PC-9 (cell line): ENCODE data around the gene IFT57. TPM values are rescaled to one million over a fixed set of nuclear protein-coding genes. Genes with fewer than 3 reads are reported as not detected.

ENCODE experiments used
- BruUV-seq: library from RNA; stranded (reverse); fragments of 400-500 nt; replicated peaks from 2 replicates; lab custom pipeline; 2021; lab: Mats Ljungman, UMichigan
- CTCF ChIA-PET: fragments of 300-600 bp; sonication (Branson Sonifier 250); formaldehyde crosslinking; loops from one replicate; lab custom pipeline; 2022; ENCODE audit warnings: antibody characterized with exemption; lab: Charles Lee
- POLR2A ChIA-PET: fragments of 300-600 bp; sonication (Branson Sonifier 250); formaldehyde crosslinking; loops from one replicate; lab custom pipeline; 2022; ENCODE audit warnings: antibody characterized with exemption; ENCODE audit not compliant: unreplicated experiment; lab: Charles Lee
- DNase-seq, 2 experiments: peaks; one replicate each; pipeline versions ENCODE4 v3.0.0 to v3.0.0-alpha.2; 2015 to 2022; ENCODE audit warnings: mixed read lengths in 1 of 2
- H2AFZ ChIP-seq: fragments of 200-600 bp; sonication (generic); 2 replicates; pipeline ENCODE4 v1.8.1; 2017; ENCODE audit warnings: antibody characterized with exemption
- H3F3A ChIP-seq: fragments of 200-600 bp; sonication (generic); 2 replicates; pipeline ENCODE4 v1.8.1; 2017; ENCODE audit warnings: antibody characterized with exemption, mild to moderate bottlenecking, low read depth; ENCODE audit not compliant: insufficient read depth
- H3K27ac ChIP-seq: fragments of 200-600 bp; sonication (generic); 2 replicates; pipeline ENCODE4 v1.6.1; 2016; ENCODE audit warnings: mixed run types
- H3K27me3 ChIP-seq: fragments of 200-600 bp; sonication (generic); 2 replicates; pipeline ENCODE4 v1.6.1; 2016; ENCODE audit warnings: low read depth, mixed run types; ENCODE audit not compliant: insufficient read depth
- H3K36me3 ChIP-seq: fragments of 200-600 bp; sonication (generic); 2 replicates; pipeline ENCODE4 v1.6.1; 2016; ENCODE audit warnings: low read depth, mixed run types
- H3K4me1 ChIP-seq: fragments of 200-600 bp; sonication (generic); replicated peaks from 2 replicates; pipeline ENCODE4 v1.6.1; 2016; ENCODE audit warnings: mixed run types; ENCODE audit not compliant: insufficient read depth
- H3K4me2 ChIP-seq: fragments of 200-600 bp; sonication (generic); 2 replicates; pipeline ENCODE4 v1.6.1; 2017; ENCODE audit warnings: mixed run types
- H3K4me3 ChIP-seq: fragments of 200-600 bp; sonication (generic); 2 replicates; pipeline ENCODE4 v1.6.1; 2016; ENCODE audit warnings: mixed run types
- H3K79me2 ChIP-seq: fragments of 200-600 bp; sonication (generic); 2 replicates; pipeline ENCODE4 v1.6.1; 2017; ENCODE audit warnings: low read depth, mixed run types
- H3K9me2 ChIP-seq: fragments of 200-600 bp; sonication (generic); 2 replicates; pipeline ENCODE4 v1.8.1; 2017; ENCODE audit warnings: mild to moderate bottlenecking; ENCODE audit not compliant: insufficient read depth
- H3K9me3 ChIP-seq: fragments of 200-600 bp; sonication (generic); 2 replicates; pipeline ENCODE4 v1.8.1; 2016; ENCODE audit warnings: low read depth; ENCODE audit not compliant: insufficient read depth
- H4K20me1 ChIP-seq: fragments of 200-600 bp; sonication (generic); 2 replicates; pipeline ENCODE4 v1.8.1; 2017; ENCODE audit not compliant: insufficient read depth
- EZH2 ChIP-seq: fragments of 200-600 bp; sonication (generic); IDR thresholded peaks from 2 replicates; pipeline ENCODE4 v1.8.0; 2017; ENCODE audit warnings: antibody characterized with exemption, low read depth
- intact Hi-C: fragments of 100-400 bp; cut with micrococcal nuclease; formaldehyde crosslinking; loops from one replicate; pipeline ENCODE4 v1.10.0; 2022; ENCODE audit not compliant: unreplicated experiment
- total RNA-seq: library from RNA; stranded (reverse); gene quantifications from 2 replicates; pipeline ENCODE4 v1.2.3, GENCODE V29; 2021
- TF ChIP-seq, protein P1 (sequence below): fragments of 200-600 bp; sonication (generic); conservative IDR thresholded peaks from 2 replicates; pipeline ENCODE4 v1.6.1; 2017; ENCODE audit warnings: mixed run types, antibody characterized with exemption, mild to moderate bottlenecking, moderate library complexity

Gene IFT57
- total RNA-seq, 1 experiment from 2014 or later, result 55.2 TPM

DNA sequence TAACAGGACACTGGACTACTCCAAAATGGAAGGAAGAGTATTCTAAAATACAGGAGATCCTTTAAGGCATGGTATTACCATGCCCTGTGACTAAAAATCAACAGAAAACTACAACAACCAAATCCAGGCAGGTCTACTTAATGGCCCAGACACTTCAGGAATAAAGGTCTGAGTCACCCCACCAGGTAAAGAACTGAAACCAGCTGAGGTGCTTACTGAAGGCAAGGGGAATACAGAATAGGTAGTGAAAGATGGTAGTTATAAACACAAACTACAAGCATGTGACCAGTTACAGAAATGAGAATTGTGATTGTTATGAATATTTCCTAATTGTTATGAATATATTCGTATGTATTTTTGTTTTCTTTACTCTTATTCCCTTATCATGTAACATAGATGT lies 13.4 kb downstream of the IFT57 start:
- CTCF ChIA-PET, result no interaction called here
- Histone ChIP-seq H3K36me3 (peaks cover 13% of the 10 kb centered on the region), H3K4me3 (no peak overlapping the region), H3K4me1 (no peaks in the 10 kb centered on the region), H3F3A (no peaks in the 10 kb centered on the region), H3K9me2 (0 out of 2 replicates have a peak, but pooled peaks cover 5% of the 10 kb centered on the region), H3K9me3 (no peaks in the 10 kb centered on the region), H3K27me3 (no peaks in the 10 kb centered on the region), H3K27ac (no peak overlapping the region), H4K20me1 (no peaks in the 10 kb centered on the region), H3K4me2 (no peak overlapping the region), H2AFZ (no peak overlapping the region), H3K79me2 (no peaks in the 10 kb centered on the region)
- POLR2A ChIA-PET, result no interaction called here
- no peak for DNase-seq
- intact Hi-C loops, result no loop called here
- no TSS peak for BruUV-seq
- TF ChIP-seq, protein P1, sequence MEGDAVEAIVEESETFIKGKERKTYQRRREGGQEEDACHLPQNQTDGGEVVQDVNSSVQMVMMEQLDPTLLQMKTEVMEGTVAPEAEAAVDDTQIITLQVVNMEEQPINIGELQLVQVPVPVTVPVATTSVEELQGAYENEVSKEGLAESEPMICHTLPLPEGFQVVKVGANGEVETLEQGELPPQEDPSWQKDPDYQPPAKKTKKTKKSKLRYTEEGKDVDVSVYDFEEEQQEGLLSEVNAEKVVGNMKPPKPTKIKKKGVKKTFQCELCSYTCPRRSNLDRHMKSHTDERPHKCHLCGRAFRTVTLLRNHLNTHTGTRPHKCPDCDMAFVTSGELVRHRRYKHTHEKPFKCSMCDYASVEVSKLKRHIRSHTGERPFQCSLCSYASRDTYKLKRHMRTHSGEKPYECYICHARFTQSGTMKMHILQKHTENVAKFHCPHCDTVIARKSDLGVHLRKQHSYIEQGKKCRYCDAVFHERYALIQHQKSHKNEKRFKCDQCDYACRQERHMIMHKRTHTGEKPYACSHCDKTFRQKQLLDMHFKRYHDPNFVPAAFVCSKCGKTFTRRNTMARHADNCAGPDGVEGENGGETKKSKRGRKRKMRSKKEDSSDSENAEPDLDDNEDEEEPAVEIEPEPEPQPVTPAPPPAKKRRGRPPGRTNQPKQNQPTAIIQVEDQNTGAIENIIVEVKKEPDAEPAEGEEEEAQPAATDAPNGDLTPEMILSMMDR, result no peak
- no peak for TF ChIP-seq EZH2

DNA sequence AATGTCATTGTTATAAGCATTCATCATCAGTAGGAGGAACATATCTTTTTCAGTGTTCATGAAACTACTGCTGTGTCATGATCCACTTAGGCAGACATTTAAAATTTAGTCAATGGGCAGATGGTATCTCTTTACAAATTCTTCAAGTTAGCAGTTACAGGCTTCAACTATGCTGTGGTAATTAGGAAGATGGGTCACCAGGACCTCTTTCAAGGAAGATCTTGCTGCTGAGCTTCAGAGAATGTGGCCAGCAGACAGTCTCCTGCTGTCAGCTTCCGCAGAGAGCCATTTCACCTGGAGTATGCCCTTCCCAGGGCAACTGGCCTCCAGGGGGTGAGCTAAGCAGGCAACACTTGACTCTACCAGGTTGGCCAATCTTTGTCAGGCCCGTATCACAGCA lies 19.4 kb downstream of the IFT57 start:
- CTCF ChIA-PET, result no interaction called here
- H3F3A ChIP-seq, result no peaks in the 10 kb centered on the region
- H3K9me3 ChIP-seq, result no peaks in the 10 kb centered on the region
- POLR2A ChIA-PET, result no interaction called here
- BruUV-seq, result no TSS peak
- no peak overlapping the region for H3K4me2 ChIP-seq
- H3K4me3 ChIP-seq, result no peak overlapping the region
- TF ChIP-seq EZH2, result no peak
- TF ChIP-seq, protein P1, result no peak
- H3K27me3 ChIP-seq, result no peaks in the 10 kb centered on the region
- no peak overlapping the region for H2AFZ ChIP-seq
- H3K27ac ChIP-seq, result no peak overlapping the region
- intact Hi-C loops, result no loop called here
- H3K4me1 ChIP-seq, result no peaks in the 10 kb centered on the region
- H3K36me3 ChIP-seq, result peaks cover 6% of the 10 kb centered on the region
- peaks cover 5% of the 10 kb centered on the region; the same call in 1 of the 2 replicates for H3K9me2 ChIP-seq
- no peaks in the 10 kb centered on the region for H4K20me1 ChIP-seq
- no peak for DNase-seq
- no peaks in the 10 kb centered on the region for H3K79me2 ChIP-seq

DNA sequence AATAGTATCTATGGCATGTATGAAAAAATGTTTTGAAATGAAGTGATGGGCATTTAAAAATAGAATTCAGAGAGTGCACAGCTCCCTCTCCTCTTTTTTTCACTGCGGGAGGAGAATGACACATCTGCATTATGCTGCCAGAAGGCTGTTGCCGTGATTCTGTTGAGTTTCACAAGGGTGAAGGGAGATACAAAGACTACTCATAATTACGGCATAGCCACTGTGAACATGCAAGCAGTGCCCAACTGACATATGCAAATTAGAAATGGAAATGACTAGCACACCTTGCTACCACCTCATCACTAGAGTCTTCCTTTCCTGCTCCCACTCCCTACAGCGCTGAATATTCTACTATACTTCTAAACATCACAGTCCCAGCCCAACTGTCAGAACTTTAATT lies 20.1 kb downstream of the IFT57 start:
- no peaks in the 10 kb centered on the region for H3K9me3 ChIP-seq
- H3K4me3 ChIP-seq, result no peak overlapping the region
- no peak overlapping the region for H3K4me2 ChIP-seq
- H3K4me1 ChIP-seq, result no peaks in the 10 kb centered on the region
- ChIA-PET POLR2A (no interaction called here), CTCF (no interaction called here)
- H3K9me2 ChIP-seq, result peaks cover 5% of the 10 kb centered on the region; the same call in 1 of the 2 replicates
- peaks cover 6% of the 10 kb centered on the region for H3K36me3 ChIP-seq
- intact Hi-C loops, result no loop called here
- TF ChIP-seq, protein P1, result no peak
- no peak for TF ChIP-seq EZH2
- H3K79me2 ChIP-seq, result no peaks in the 10 kb centered on the region
- H3K27ac ChIP-seq, result no peak overlapping the region
- BruUV-seq, result no TSS peak
- H3F3A ChIP-seq, result no peaks in the 10 kb centered on the region
- no peaks in the 10 kb centered on the region for H3K27me3 ChIP-seq
- no peak overlapping the region for H2AFZ ChIP-seq
- no peak for DNase-seq
- H4K20me1 ChIP-seq, result no peaks in the 10 kb centered on the region
